HL-60 (cell line): ENCODE results near the gene CCDC54.

Experiments
- DNase-seq, 2 experiments: peaks; one replicate each; pipeline ENCODE4 v3.0.0-alpha.2; 2010 to 2020; ENCODE audit warnings: low read depth in 1 of 2, low spot score in 1 of 2
- H3K27ac ChIP-seq: fragments of 250-450 bp; sonication (Bioruptor Pico); replicated peaks from 2 replicates; pipeline ENCODE4 v1.5.1; 2020; ENCODE audit warnings: mild to moderate bottlenecking, moderate library complexity
- H3K27me3 ChIP-seq: fragments of 250-450 bp; sonication (Bioruptor Pico); 2 replicates; pipeline ENCODE4 v1.5.1; 2021; ENCODE audit warnings: mild to moderate bottlenecking, moderate library complexity; ENCODE audit not compliant: insufficient read depth, poor library complexity, severe bottlenecking
- H3K4me3 ChIP-seq: replicated peaks from 2 replicates; pipeline ENCODE4 v1.5.1; 2011; ENCODE audit warnings: mild to moderate bottlenecking, control low read depth, low read length; ENCODE audit not compliant: insufficient read depth
- CTCF ChIP-seq: IDR thresholded peaks from one replicate; pipeline ENCODE4 v1.5.1; 2011; ENCODE audit warnings: low read length, control low read depth, inconsistent platforms; ENCODE audit not compliant: insufficient read depth
- GABPA ChIP-seq: IDR thresholded peaks from 2 replicates; pipeline ENCODE4 v1.6.1; 2012; ENCODE audit warnings: low read depth
- POLR2AphosphoS5 ChIP-seq: IDR thresholded peaks from 2 replicates; pipeline ENCODE4 v1.6.1; 2012; ENCODE audit warnings: low read depth
- REST ChIP-seq: IDR thresholded peaks from 2 replicates; pipeline ENCODE4 v1.6.1; 2012; ENCODE audit warnings: low read depth; ENCODE audit not compliant: insufficient replicate concordance
- SPI1 ChIP-seq: IDR thresholded peaks from 2 replicates; pipeline ENCODE4 v1.6.1; 2012; ENCODE audit warnings: low read depth, mild to moderate bottlenecking, borderline replicate concordance

Gene CCDC54

GRCh38 chr3:107370907-107371306, 6.3 kb upstream of the CCDC54 start:
- Histone ChIP-seq H3K27me3 (no peaks in the 10 kb centered on the region), H3K4me3 (no peak overlapping the region), H3K27ac (no peak overlapping the region)
- DNase-seq, result no peak
- TF ChIP-seq GABPA, result no peak
- TF ChIP-seq SPI1, result no peak
- TF ChIP-seq REST, result no peak
- TF ChIP-seq POLR2AphosphoS5, result no peak
- TF ChIP-seq CTCF, result no peak

DNA sequence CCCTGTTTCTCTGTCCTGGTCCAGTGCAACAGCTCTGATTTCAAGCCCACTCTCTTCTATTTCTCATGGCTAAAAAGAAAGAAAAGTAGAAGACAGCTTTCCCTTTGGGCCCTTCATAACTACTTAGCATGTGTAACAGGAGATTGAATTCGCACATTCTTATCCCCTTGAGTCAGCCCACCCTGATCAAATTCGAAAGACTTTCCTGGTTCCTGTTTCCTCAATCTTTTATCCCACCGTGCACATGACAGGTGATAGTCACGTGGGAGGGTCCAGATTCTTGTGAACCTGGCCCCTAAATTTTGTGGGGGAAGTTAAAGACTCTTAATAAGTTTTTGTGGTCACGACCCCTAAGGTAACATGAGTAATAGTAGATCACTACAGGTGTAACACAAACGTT, 4.7 kb upstream of the CCDC54 start:
- Histone ChIP-seq H3K4me3 (no peak overlapping the region), H3K27me3 (no peaks in the 10 kb centered on the region), H3K27ac (no peak overlapping the region)
- DNase-seq, result no peak
- TF ChIP-seq GABPA, result no peak
- TF ChIP-seq SPI1, result no peak
- TF ChIP-seq CTCF, result no peak
- TF ChIP-seq POLR2AphosphoS5, result no peak

DNA sequence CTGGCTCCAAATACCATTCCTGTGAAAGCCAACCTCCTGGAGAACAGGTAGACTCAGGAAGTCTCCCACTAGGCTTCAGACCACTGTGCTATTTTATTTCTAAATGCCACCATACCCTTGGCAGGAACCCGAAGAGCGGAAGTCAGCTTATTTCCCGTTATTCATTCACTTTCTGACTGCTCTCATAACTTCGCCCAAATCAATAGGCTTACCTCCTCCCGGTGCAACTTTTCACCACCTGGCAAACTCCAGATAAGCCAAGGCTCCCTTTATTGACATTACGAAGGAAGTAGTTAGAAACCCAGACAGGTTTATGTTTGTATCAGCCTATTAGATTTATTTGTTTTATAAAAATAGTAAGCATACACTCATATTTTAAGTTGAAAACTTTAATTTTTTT, 3.3 kb upstream of the CCDC54 start:
- no peak for DNase-seq
- no peak overlapping the region for H3K27ac ChIP-seq
- no peak overlapping the region for H3K4me3 ChIP-seq
- no peak for TF ChIP-seq REST
- no peaks in the 10 kb centered on the region for H3K27me3 ChIP-seq

DNA sequence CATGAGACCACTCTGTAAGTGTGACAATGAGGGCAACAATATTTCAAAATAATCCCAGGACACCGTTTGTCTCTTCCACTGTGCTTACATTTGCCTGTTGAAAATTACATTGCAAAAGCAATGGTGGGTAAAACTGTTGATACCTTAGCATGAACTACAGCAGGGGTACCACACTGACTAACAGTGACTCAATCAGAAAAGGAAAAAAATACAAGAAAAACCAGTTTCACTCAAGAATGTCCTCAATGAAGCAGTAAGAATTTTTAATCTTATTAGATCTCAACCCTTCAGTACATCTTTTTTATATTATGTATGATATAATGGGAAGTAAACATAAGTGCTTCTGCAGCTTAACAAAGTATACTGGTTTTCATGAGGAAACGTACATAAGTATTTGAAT, 1.6 kb upstream of the CCDC54 start:
- no peak overlapping the region for H3K27ac ChIP-seq
- no peak for DNase-seq
- TF ChIP-seq POLR2AphosphoS5, result no peak
- TF ChIP-seq CTCF, result no peak
- no peak for TF ChIP-seq REST
- no peak for TF ChIP-seq SPI1
- TF ChIP-seq GABPA, result no peak
- H3K4me3 ChIP-seq, result no peak overlapping the region
- H3K27me3 ChIP-seq, result peaks cover 2% of the 10 kb centered on the region
